ENCODE measurements around the gene B3GLCT.

Gene B3GLCT

DNA sequence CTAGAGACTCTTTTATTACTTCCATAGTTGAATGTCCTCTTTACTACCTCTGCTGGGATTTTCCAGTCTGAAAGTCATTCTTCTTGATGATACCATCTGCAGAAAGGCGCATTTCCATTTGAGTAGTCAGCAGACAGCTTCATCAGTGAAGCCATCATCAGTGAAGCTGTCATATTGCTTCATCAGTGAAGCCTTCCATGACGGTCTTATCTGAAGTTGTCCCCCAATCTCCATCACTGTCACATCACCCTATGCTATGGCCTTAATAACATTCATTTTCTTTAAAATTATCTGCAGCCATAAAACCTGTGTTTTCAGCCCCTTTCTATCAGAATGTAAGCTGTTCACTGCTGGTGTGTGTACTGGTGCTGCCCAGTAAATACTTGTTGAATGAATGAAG, 151.6 kb downstream of the B3GLCT start:
- no peak overlapping the region for H3K4me3 ChIP-seq (ENCODE audit: low read length)

DNA sequence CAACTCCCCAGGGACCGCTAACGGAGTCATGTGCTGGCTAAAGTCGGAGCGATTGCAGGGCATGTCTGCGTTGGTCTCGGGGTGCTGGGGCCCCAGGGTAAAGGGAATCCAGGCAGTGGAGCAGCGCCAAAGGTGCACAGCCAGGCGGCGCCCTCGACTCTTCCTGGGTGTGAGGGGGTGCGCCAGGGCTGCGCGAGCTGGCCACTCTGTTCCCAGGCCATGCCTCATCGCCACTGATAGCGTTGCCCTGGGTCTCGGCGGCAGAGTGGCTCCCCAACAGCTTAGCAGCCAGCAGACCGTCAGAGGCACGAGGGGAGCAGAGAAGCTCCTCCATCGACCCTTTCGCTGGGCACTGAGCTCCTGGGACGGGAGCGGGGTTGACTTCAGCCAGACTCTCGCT, 152.7 kb downstream of the B3GLCT start:
- no peak overlapping the region for H3K4me3 ChIP-seq (ENCODE audit: low read length)
- no peak for TF ChIP-seq ZNF274 (IDR thresholded peaks at IDR 0.05; ENCODE audit: low read depth, low read length)

More for the DNA sequence above, 151.6 kb downstream of the B3GLCT start:
- no peak for TF ChIP-seq ZNF274 (IDR thresholded peaks at IDR 0.05; ENCODE audit: low read depth, low read length)

DNA sequence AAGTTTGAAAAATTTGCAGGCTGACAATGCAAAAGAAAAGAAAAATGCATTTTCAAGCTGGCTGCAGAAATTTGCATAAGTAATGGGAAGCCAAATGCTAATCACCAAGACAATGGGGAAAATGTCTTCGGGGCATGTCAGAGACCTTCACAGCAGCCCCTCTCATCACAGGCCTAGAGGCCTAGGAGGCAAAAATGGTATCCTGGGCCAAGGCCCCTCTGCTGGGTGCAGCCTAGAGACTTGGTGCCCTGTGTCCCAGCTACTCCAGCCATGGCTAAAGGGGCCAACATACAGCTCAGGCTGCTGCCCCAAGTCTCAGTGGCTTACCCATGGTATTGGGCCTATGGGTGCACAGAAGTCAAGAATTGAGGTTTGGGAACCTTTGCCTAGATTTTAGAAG, 155.2 kb downstream of the B3GLCT start:
- TF ChIP-seq ZNF274 (IDR thresholded peaks at IDR 0.05; ENCODE audit: low read depth, low read length) = no peak
- no peak overlapping the region for H3K4me3 ChIP-seq (ENCODE audit: low read length)

DNA sequence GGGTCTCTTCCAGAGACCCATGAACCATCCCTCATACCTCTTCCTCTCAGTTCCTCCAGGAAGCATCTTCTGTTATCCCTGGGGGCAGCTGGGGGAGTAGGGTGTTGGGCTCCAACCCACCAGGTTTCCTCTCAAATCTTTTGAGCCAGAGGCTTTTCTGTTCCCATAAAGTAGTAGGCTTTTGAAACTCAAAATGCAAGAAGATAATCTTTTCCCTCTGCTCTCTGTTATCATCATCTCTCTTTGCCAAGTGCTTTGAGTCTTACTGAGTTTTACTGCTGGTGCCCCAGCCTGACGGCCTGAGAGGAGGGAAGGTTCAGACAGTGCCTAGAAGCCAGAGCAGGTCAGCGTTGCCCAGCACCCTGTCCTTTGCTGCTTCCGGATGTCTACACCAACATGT, 157.2 kb downstream of the B3GLCT start:
- H3K4me3 ChIP-seq (ENCODE audit: low read length) = no peak overlapping the region
- no peak for TF ChIP-seq ZNF274 (IDR thresholded peaks at IDR 0.05; ENCODE audit: low read depth, low read length)

DNA sequence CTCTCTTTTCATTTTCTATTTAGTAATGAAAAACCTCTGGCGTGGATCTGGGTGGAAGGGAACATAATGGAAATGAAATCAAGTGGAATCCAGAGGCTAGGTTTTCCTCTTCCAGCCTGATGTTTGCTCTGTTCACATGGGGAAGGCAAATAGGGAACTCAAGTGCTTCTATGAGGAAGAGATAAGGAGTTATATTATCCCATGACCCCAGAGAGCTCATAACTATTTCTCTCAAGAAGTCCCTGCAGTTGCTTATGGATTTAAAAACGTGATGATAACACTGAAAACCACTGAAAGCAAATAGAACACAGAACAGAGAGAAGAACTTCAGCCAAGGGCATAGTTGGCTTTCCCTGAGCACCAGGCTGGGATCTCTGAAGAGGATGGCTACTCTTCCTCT, 157.8 kb downstream of the B3GLCT start:
- no peak overlapping the region for H3K4me3 ChIP-seq (ENCODE audit: low read length)
- no peak for TF ChIP-seq ZNF274 (IDR thresholded peaks at IDR 0.05; ENCODE audit: low read depth, low read length)

DNA sequence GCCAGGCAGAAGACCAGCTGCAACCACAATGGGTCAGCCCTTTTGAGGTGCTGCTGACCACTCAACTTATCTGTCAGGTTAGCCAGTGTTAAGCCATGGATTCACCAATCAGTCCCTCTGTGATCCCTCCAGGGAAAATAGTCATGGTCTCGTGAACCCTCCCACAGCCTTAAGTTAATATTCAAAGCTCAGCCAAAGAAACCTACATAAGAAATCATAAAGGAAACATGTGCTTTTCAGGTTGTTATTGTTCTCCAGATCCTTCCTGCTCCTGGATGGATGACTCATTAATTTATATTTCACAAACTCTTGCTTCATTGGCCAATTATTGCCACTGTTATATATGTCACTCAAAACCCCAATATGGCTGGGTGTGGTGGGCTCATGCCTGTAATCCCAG, 161.9 kb downstream of the B3GLCT start:
- no peak for TF ChIP-seq ZNF274 (IDR thresholded peaks at IDR 0.05; ENCODE audit: low read depth, low read length)
- no peak overlapping the region for H3K4me3 ChIP-seq (ENCODE audit: low read length)

DNA sequence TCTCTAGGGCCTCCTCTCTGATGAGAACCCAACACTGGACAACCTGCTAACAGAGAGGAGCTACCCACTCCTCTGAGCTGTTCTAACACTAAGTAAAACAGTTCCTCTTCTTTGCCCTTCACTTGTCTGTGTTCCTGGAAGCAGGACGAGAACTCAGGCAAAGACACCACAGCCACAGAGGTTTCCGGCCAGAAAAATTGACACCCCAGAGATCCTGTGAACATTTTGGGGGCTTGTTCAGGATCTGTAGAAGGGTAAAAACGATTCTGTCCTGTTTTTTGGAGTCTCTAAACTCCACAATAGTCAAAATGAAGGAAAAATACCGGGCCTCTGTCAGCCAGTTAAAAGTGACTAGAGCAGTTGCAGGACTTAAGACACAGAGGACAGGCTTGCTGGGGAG, 165.9 kb downstream of the B3GLCT start:
- no peak overlapping the region for H3K4me3 ChIP-seq (ENCODE audit: low read length)
- TF ChIP-seq ZNF274 (IDR thresholded peaks at IDR 0.05; ENCODE audit: low read depth, low read length) = no peak

DNA sequence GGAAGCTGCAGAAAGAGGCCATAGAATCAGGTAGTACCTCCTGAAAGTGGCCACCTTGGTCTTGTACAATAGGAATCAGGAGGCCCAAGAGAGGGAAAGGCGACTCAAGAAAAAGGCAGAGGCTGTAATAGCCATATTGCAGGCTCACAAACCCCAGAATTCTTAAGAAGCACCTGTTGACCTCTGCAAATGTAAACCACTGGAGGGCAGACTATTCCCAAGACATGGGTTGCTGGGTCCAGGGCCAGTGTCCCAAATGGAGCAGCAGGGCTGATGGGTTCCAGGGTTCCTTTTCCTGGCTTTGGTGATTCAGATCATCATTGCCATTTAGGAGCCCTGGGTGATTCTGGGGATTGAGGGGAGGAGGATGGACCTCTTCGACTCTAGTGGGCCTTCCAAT, 167.6 kb downstream of the B3GLCT start:
- H3K4me3 ChIP-seq (ENCODE audit: low read length) = no peak overlapping the region
- TF ChIP-seq ZNF274 (IDR thresholded peaks at IDR 0.05; ENCODE audit: low read depth, low read length) = no peak

DNA sequence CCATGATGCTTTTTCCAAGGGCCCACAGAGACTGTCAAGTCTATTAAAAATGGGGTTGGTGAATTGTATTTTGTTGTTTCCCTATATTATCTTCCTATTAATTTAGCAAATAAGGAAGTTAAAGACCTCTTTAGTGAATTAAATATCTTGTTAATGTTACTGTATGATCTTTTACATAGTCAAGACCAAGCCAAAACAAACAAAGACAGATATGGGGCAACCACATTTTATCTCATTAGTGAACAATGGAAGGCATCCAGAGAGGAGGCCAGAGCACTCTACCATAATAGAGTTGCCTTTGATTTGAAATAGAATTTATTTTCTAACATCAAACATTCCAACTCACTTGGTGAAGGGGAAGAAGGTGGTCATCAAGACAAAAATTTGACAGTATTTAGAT, 169.4 kb downstream of the B3GLCT start:
- TF ChIP-seq ZNF274 (IDR thresholded peaks at IDR 0.05; ENCODE audit: low read depth, low read length) = no peak
- no peak overlapping the region for H3K4me3 ChIP-seq (ENCODE audit: low read length)

DNA sequence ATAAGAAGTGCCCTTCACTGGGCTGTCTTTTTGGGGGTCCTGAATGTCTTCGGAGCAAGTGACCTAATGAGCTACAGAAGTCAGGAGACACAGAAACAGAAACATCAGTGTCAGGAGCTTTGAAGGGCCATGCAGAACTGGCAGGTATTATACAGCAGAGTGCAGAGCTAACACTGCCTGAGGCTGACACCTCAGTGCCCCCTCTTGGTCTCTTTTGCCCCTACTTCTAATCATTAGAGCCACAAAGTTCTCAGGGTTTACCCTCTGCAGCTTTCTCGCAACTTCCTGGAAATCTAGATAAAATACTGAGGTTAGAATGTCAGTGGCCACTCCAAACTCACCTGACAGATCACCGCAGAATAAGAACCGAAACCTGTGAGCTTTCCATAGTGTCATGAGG, 172.7 kb downstream of the B3GLCT start:
- no peak for TF ChIP-seq ZNF274 (IDR thresholded peaks at IDR 0.05; ENCODE audit: low read depth, low read length)
- H3K4me3 ChIP-seq (ENCODE audit: low read length) = no peak overlapping the region

DNA sequence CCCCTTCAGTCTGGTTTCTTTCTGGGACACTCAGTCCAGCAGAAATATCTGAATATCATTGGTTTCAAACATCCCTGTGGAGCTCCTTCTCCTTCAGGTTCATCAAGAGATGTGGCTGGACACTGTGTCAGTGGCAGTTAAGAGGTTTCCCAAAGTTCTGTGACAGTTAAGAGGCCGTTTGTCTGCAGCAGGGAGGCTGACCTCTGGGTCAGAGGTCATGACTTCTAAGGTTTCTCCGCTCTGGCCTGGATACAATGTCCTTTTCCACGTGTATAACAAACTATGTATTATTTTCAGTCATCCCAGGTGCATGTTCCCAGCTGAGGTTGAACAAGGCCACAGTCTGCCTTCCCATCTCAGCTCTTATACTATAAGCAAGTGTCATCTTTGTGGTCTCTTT, 174.9 kb downstream of the B3GLCT start:
- H3K4me3 ChIP-seq (ENCODE audit: low read length) = no peak overlapping the region
- TF ChIP-seq ZNF274 (IDR thresholded peaks at IDR 0.05; ENCODE audit: low read depth, low read length) = no peak

DNA sequence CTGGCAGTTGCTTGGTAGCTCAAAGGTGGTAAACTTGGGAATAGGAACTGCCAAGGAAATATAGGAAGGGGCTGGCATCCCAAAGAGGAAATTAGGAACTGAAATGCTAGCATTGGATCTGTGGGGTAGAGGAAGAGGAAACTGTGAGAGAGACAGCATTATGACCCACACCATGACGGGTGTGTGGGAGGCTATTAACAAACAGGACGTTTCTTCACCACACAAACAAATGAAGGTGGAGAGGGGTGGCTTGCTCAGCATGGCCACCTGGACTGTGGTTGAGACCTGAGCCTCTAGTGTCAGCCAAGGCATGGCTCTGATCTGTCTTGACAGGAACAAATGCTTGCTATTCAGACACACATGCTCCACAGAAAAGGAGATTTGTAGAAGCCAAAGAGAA, 178.2 kb downstream of the B3GLCT start:
- H3K4me3 ChIP-seq (ENCODE audit: low read length) = no peak overlapping the region
- TF ChIP-seq ZNF274 (IDR thresholded peaks at IDR 0.05; ENCODE audit: low read depth, low read length) = no peak

DNA sequence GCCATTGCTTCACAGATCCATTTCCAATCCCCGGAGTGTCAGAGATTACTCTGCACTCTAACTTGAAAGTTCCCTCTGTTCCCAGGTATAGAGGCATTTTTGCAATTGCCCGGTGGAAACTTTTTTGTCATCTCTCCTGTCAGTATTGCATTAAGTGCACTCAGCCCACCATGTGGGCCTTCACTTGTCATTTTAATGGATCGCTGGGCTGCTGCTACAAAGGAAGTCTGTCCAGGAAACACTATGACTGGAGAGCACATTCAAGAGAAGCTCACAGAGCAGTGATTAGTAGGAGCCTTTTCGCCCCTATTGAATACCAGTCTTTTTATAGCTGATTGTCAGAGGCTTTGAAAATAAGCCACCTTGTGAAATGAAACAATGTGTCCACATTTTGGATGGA, 180.9 kb downstream of the B3GLCT start:
- no peak overlapping the region for H3K4me3 ChIP-seq (ENCODE audit: low read length)
- no peak for TF ChIP-seq ZNF274 (IDR thresholded peaks at IDR 0.05; ENCODE audit: low read depth, low read length)

Measured in GM08714 (cell line).